Suprapubic skin (tissue), 4 donors: ENCODE data around the gene LRRC8D.

Experiments used
- CTCF ChIP-seq, 2 donors: fragments of 200-600 bp in 1 of 2; fragments of 450-650 bp in 1 of 2; sonication (generic) in 1 of 2; IDR thresholded peaks; one replicate each; pipeline ENCODE4 v1.5.1; 2016 to 2019; ENCODE audit warnings: antibody characterized with exemption in 2 of 2, mild to moderate bottlenecking in 1 of 2, moderate library complexity in 1 of 2
- EP300 ChIP-seq: sonication (generic); formaldehyde crosslinking; IDR thresholded peaks from one replicate; pipeline ENCODE4 v1.6.1; 2017; ENCODE audit warnings: antibody characterized with exemption
- POLR2A ChIP-seq, 2 donors: fragments of 450-650 bp; IDR thresholded peaks; one replicate each; pipeline ENCODE4 v1.6.1; 2017; ENCODE audit warnings: antibody characterized with exemption in 2 of 2, mild to moderate bottlenecking in 2 of 2, moderate library complexity in 2 of 2
- POLR2AphosphoS5 ChIP-seq, 3 donors: sonication (generic); formaldehyde crosslinking; IDR thresholded peaks; one replicate each; pipeline ENCODE4 v1.6.1; 2017; ENCODE audit warnings: antibody characterized with exemption in 3 of 3

GRCh38 chr1:89771991-89772560, 48.8 kb upstream of the LRRC8D start:
- TF ChIP-seq POLR2A (IDR thresholded peaks at IDR 0.05) = no peak
- TF ChIP-seq CTCF (IDR thresholded peaks at IDR 0.05) = no peak
- no peak for TF ChIP-seq POLR2AphosphoS5 (IDR thresholded peaks at IDR 0.05)
- TF ChIP-seq EP300 = no peak
